BJ (cell line): ENCODE data around the gene PDZRN3. TPM values are rescaled to one million over a fixed set of nuclear protein-coding genes. Genes with fewer than 3 reads are reported as not detected.

Experiments used
- CTCF ChIA-PET: fragments of 350-600 bp; formaldehyde crosslinking; extraction: SDS; loops from one replicate; lab custom pipeline; 2021; ENCODE audit warnings: antibody characterized with exemption, inconsistent platforms; lab: Yijun Ruan, JAX
- POLR2A ChIA-PET: fragments of 300-600 bp; sonication (Branson Sonifier 250); formaldehyde crosslinking; extraction: SDS; loops from one replicate; lab custom pipeline; 2021; ENCODE audit warnings: antibody characterized with exemption; lab: Charles Lee
- DNase-seq: peaks from one replicate; pipeline ENCODE4 v3.0.0-alpha.2; 2011; ENCODE audit warnings: low read depth
- H3K27me3 ChIP-seq: 2 replicates; pipeline ENCODE4 v1.6.0; 2011; ENCODE audit warnings: low read length; ENCODE audit not compliant: control insufficient read depth, insufficient read depth
- H3K36me3 ChIP-seq: 2 replicates; pipeline ENCODE4 v1.5.1; 2011; ENCODE audit warnings: low read length; ENCODE audit not compliant: control insufficient read depth, insufficient read depth
- H3K4me3 ChIP-seq: 2 replicates; pipeline ENCODE4 v1.5.1; 2011; ENCODE audit warnings: low read depth, mild to moderate bottlenecking, control low read depth, low read length
- CTCF ChIP-seq: IDR thresholded peaks from 2 replicates; pipeline ENCODE4 v1.5.1; 2011; ENCODE audit warnings: low read depth, mild to moderate bottlenecking, control low read depth, inconsistent platforms, low read length, moderate library complexity; ENCODE audit not compliant: insufficient read depth
- polyA plus RNA-seq: library from polyadenylated mRNA; depleted of rRNA; stranded (reverse); fragments of >200 nt; gene quantifications from 2 replicates; pipeline ENCODE4 v1.2.3, GENCODE V29; 2011

PDZRN3 gene
- polyA plus RNA-seq, 1 experiment: 4.9 TPM

GRCh38 chr3:73365756-73366397, 258.9 kb downstream of the PDZRN3 start:
- no peak overlapping the region for H3K4me3 ChIP-seq
- ChIA-PET CTCF (interaction anchor here (0.7 kb wide), 1 partner anchor 11 kb away, joined by 3 read pairs; no protein-coding TSS in a partner anchor), POLR2A (no interaction called here)
- H3K27me3 ChIP-seq: no peaks in the 10 kb centered on the region
- DNase-seq: no peak
- TF ChIP-seq CTCF: no peak
- no peaks in the 10 kb centered on the region for H3K36me3 ChIP-seq

GRCh38 chr3:73364517-73364916, 260.2 kb downstream of the PDZRN3 start:
- no peaks in the 10 kb centered on the region for H3K36me3 ChIP-seq
- no peaks in the 10 kb centered on the region for H3K27me3 ChIP-seq
- POLR2A ChIA-PET: no interaction called here
- no peak for TF ChIP-seq CTCF
- CTCF ChIA-PET: no interaction called here
- no peak overlapping the region for H3K4me3 ChIP-seq
- DNase-seq: no peak

GRCh38 chr3:73363093-73363492, 261.6 kb downstream of the PDZRN3 start:
- DNase-seq: no peak
- no peak for TF ChIP-seq CTCF
- Histone ChIP-seq H3K4me3 (no peak overlapping the region), H3K36me3 (no peaks in the 10 kb centered on the region), H3K27me3 (no peaks in the 10 kb centered on the region)
- POLR2A ChIA-PET: no interaction called here
- CTCF ChIA-PET: no interaction called here

- TF ChIP-seq CTCF: no peak
- no peak for DNase-seq
- POLR2A ChIA-PET: no interaction called here
- no peak overlapping the region for H3K4me3 ChIP-seq
- CTCF ChIA-PET: no interaction called here
- no peaks in the 10 kb centered on the region for H3K36me3 ChIP-seq
- H3K27me3 ChIP-seq: no peaks in the 10 kb centered on the region
Measured at GRCh38 chr3:73361591-73361990, 263.1 kb downstream of the PDZRN3 start.

- TF ChIP-seq CTCF: no peak
- Histone ChIP-seq H3K4me3 (no peak overlapping the region), H3K27me3 (peaks cover 1% of the 10 kb centered on the region; the same call in 1 of the 2 replicates), H3K36me3 (no peaks in the 10 kb centered on the region)
- CTCF ChIA-PET: no interaction called here
- DNase-seq: no peak
- POLR2A ChIA-PET: no interaction called here
Measured at GRCh38 chr3:73353649-73354217, 271.0 kb downstream of the PDZRN3 start.
